Smooth muscle cell (in vitro differentiated cells): ENCODE results near the gene ADGRD1. TPM values are rescaled to one million over a fixed set of nuclear protein-coding genes. Genes with fewer than 3 reads are reported as not detected.

Experiments used
- DNase-seq: peaks from one replicate; lab custom pipeline; 2025; ENCODE audit not compliant: unreplicated experiment; lab: John Stamatoyannopoulos, UW
- H2AFZ ChIP-seq: fragments of 200-600 bp; sonication (generic); 2 replicates; pipeline ENCODE4 v1.6.0; 2016; ENCODE audit warnings: antibody characterized with exemption, low read depth, mild to moderate bottlenecking
- H3F3A ChIP-seq: fragments of 200-600 bp; sonication (generic); 2 replicates; pipeline ENCODE4 v1.6.0; 2017; ENCODE audit warnings: antibody characterized with exemption, low read depth
- H3K27ac ChIP-seq: fragments of 200-600 bp; sonication (generic); 2 replicates; pipeline ENCODE4 v1.5.1; 2016; ENCODE audit warnings: low read depth, mild to moderate bottlenecking
- H3K27me3 ChIP-seq: fragments of 200-600 bp; sonication (generic); 2 replicates; pipeline ENCODE4 v1.6.1; 2016; ENCODE audit warnings: low read depth, mild to moderate bottlenecking
- H3K36me3 ChIP-seq: fragments of 200-600 bp; sonication (generic); 2 replicates; pipeline ENCODE4 v1.5.1; 2016; ENCODE audit warnings: low read depth
- H3K4me1 ChIP-seq: fragments of 200-600 bp; sonication (generic); 2 replicates; pipeline ENCODE4 v1.5.1; 2016; ENCODE audit warnings: low read depth
- H3K4me2 ChIP-seq: fragments of 200-600 bp; sonication (generic); 2 replicates; pipeline ENCODE4 v1.6.0; 2016; ENCODE audit warnings: mild to moderate bottlenecking
- H3K4me3 ChIP-seq: fragments of 200-600 bp; sonication (generic); 2 replicates; pipeline ENCODE4 v1.5.1; 2016; ENCODE audit warnings: mild to moderate bottlenecking
- H3K79me2 ChIP-seq: fragments of 200-600 bp; sonication (generic); 2 replicates; pipeline ENCODE4 v1.6.0; 2016; ENCODE audit warnings: low read depth, mild to moderate bottlenecking
- H3K9ac ChIP-seq: fragments of 200-600 bp; sonication (generic); 2 replicates; pipeline ENCODE4 v1.6.0; 2016; ENCODE audit warnings: low read depth
- H3K9me3 ChIP-seq: fragments of 200-600 bp; sonication (generic); replicated peaks from 2 replicates; pipeline ENCODE4 v1.5.1; 2016; ENCODE audit warnings: low read depth
- H4K20me1 ChIP-seq: fragments of 200-600 bp; sonication (generic); 2 replicates; pipeline ENCODE4 v1.6.0; 2016; ENCODE audit warnings: low read depth
- WGBS: methylation state at CpG from one replicate; pipeline ENCODE4 v1.1.7; 2016; ENCODE audit warnings: low lambda C conversion rate; 5-methylcytosine and 5-hydroxymethylcytosine counted together
- polyA plus RNA-seq: library from polyadenylated mRNA; unstranded; fragments of >200 nt; fragmentation: Nextera tagmentation; extraction: Ambion mirVana; gene quantifications from 2 replicates; pipeline ENCODE4 v1.2.1, GENCODE V29; 2016
- total RNA-seq: library from RNA; depleted of rRNA; stranded (reverse); fragments of >200 nt; gene quantifications from 2 replicates; pipeline ENCODE4 v1.2.3, GENCODE V29; 2014
- TF ChIP-seq, protein P1 (sequence below): fragments of 200-600 bp; sonication (generic); IDR thresholded peaks from 2 replicates; pipeline ENCODE4 v1.5.1; 2017; ENCODE audit warnings: borderline replicate concordance, mild to moderate bottlenecking, antibody characterized with exemption; ENCODE audit not compliant: insufficient read depth, poor library complexity, severe bottlenecking

Gene ADGRD1
- total and polyA plus RNA-seq, 2 experiments from 2014 or later = 0.14 TPM; not detected in 1

DNA sequence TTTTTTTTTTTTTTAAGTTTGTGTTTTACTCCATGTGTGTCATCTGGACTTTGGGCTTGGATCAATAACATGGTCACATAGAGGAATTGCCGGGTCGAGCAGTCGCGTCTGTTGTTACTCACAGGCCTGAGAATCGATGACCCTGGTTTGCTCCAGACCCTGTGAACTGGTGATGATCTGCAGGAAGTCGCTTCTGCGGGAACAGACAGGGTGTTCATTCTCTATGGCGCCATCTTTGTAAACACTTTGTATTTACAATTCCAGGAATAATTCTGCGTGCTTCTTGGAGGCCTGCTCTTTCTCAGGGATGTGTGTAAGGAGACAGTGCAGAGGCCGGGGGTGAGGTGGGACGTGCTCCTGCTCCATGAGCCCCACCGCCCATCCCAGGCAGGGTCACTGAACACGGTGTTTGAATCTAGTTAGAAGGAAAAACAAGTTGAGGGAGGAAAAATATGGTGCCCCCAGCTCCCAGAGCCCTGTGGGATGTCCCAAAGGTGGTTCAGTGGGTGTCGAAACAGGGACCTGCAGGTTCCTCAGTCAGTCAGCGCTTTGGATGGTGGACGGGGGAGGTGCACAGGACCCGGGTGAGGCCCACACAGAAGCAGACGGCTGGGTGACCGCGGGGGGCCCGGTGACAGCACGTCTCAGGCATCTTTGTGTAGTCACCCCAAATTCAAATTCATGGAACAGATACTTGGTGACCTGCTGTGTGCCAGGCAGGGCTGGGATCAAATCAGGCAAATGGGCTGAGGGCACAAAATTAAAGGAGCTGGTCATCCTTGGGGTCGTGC is 58.8 kb downstream of the ADGRD1 start:
- Histone ChIP-seq H2AFZ (no peak overlapping the region), H4K20me1 (no peaks in the 10 kb centered on the region), H3K4me2 (no peak overlapping the region), H3K27ac (no peak overlapping the region), H3F3A (no peaks in the 10 kb centered on the region), H3K79me2 (no peaks in the 10 kb centered on the region), H3K27me3 (no peaks in the 10 kb centered on the region), H3K4me1 (peaks cover under 1% of the 10 kb centered on the region), H3K36me3 (no peaks in the 10 kb centered on the region), H3K4me3 (no peak overlapping the region), H3K9ac (no peak overlapping the region), H3K9me3 (no peaks in the 10 kb centered on the region)
- DNase-seq = no peak
- TF ChIP-seq, protein P1, sequence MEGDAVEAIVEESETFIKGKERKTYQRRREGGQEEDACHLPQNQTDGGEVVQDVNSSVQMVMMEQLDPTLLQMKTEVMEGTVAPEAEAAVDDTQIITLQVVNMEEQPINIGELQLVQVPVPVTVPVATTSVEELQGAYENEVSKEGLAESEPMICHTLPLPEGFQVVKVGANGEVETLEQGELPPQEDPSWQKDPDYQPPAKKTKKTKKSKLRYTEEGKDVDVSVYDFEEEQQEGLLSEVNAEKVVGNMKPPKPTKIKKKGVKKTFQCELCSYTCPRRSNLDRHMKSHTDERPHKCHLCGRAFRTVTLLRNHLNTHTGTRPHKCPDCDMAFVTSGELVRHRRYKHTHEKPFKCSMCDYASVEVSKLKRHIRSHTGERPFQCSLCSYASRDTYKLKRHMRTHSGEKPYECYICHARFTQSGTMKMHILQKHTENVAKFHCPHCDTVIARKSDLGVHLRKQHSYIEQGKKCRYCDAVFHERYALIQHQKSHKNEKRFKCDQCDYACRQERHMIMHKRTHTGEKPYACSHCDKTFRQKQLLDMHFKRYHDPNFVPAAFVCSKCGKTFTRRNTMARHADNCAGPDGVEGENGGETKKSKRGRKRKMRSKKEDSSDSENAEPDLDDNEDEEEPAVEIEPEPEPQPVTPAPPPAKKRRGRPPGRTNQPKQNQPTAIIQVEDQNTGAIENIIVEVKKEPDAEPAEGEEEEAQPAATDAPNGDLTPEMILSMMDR = no peak
- 86% methylated on average over 23 of the region's 23 CpGs for WGBS

DNA sequence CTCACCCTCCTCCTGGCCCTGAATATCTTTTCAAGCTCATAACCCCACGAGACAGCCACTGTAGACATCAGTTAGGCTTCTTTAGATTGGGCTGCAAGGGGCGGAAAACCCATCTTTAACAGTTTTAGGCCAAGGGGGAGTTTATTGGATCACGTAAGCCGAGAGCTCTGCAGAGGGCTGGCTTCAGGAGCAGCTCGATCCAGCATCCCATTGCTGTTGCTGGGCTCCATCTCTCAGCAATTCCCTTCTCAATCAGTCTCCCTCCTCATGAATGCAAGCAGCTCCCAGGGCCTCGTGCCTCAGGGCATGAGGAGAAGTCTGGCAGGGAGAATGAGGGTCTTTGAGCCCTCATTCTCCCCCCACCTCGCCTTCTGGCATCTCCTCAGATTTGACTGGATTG is 59.4 kb downstream of the ADGRD1 start:
- no peak overlapping the region for H2AFZ ChIP-seq
- DNase-seq = no peak
- H3F3A ChIP-seq = no peaks in the 10 kb centered on the region
- H4K20me1 ChIP-seq = no peaks in the 10 kb centered on the region
- no peaks in the 10 kb centered on the region for H3K9me3 ChIP-seq
- H3K9ac ChIP-seq = no peak overlapping the region
- 93% methylated on average over 7 of the region's 7 CpGs for WGBS
- no peak overlapping the region for H3K4me3 ChIP-seq
- no peak overlapping the region for H3K4me2 ChIP-seq
- H3K36me3 ChIP-seq = no peaks in the 10 kb centered on the region
- TF ChIP-seq, protein P1 = no peak
- H3K27ac ChIP-seq = no peak overlapping the region
- H3K79me2 ChIP-seq = no peaks in the 10 kb centered on the region
- no peaks in the 10 kb centered on the region for H3K27me3 ChIP-seq
- H3K4me1 ChIP-seq = no peaks in the 10 kb centered on the region

DNA sequence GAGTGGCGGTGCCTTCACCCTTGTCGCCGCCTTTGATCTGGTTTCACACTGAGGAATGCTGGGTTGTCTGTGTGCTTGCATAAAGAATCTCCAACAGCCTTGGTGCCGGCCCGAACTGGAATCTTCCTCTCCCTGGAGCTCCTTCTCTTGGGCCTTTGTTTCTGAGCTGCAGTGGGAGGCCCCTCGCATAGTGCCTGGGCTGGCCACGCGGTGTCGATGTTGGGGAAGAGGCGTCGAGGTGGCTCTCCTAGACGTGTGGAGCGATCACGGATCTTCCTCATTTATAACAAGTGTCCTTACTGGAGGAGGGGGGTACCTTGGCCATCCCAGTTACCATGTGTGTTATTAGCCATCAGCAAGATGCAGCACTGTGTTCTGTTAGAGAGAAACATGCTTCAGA is 60.6 kb downstream of the ADGRD1 start:
- no peaks in the 10 kb centered on the region for H3K36me3 ChIP-seq
- no peak for DNase-seq
- H3F3A ChIP-seq = no peaks in the 10 kb centered on the region
- H4K20me1 ChIP-seq = no peaks in the 10 kb centered on the region
- H3K79me2 ChIP-seq = no peaks in the 10 kb centered on the region
- no peak overlapping the region for H3K4me3 ChIP-seq
- no peaks in the 10 kb centered on the region for H3K9me3 ChIP-seq
- H3K9ac ChIP-seq = no peak overlapping the region
- H3K27ac ChIP-seq = no peak overlapping the region
- no peaks in the 10 kb centered on the region for H3K4me1 ChIP-seq
- no peak overlapping the region for H2AFZ ChIP-seq
- H3K27me3 ChIP-seq = no peaks in the 10 kb centered on the region
- TF ChIP-seq, protein P1 = no peak
- no peak overlapping the region for H3K4me2 ChIP-seq
- WGBS = 95% methylated on average over 14 of the region's 14 CpGs
